T-helper 22 cell (primary cell): ENCODE data around the gene ZNF24.
A peak's percentile ranks its signal among the peaks of the same experiment; 100 is the strongest.

Source experiments
- DNase-seq: peaks from one replicate; pipeline ENCODE4 v3.0.0-alpha.2; 2020; ENCODE audit warnings: low read depth

ZNF24 gene

DNA sequence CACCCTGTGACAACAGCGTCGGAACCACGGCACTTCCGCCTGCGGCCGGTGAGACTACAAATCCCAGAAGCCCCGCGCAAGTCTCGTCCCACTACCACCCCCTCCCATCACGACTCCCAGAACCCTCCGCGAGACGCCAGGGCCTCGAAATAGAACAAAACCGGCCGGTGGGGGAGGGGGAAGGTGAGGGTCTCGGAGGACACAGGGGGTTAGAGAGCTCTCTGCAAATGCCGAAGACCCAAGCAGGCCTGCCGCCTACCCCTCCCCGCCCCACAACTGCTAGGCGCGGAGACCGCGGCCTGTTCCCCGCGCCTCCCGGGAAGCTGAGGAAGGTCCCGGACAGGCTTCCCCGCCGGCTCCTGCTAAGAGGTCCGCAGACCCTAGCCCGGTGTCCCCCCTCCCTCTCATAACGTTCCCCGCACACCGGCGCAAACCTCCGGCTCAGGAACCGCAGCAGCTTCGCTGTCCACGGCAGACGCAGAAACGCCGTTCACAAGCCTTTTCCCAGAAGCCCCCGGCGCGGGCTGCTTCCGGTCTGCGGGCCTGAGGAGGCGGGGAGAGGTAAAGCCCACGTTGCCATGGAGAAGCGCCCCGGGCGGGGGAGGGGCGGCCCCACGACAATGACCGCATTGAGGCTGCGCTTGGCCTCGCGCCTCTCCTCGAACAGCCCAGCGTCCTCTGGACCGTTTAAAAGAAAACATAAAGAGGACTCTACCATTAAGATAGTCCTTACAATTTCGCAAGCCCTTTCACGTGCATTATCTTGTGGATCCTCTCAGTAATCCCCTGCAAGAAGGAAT is at the start of gene ZNF24:
Gene ZNF24 (minus strand): TSS at position 485 of the 800 bp plus-strand sequence. CDS start 3,770 bp downstream, outside the sequence.
- DNase-seq: peak; percentile 83

DNA sequence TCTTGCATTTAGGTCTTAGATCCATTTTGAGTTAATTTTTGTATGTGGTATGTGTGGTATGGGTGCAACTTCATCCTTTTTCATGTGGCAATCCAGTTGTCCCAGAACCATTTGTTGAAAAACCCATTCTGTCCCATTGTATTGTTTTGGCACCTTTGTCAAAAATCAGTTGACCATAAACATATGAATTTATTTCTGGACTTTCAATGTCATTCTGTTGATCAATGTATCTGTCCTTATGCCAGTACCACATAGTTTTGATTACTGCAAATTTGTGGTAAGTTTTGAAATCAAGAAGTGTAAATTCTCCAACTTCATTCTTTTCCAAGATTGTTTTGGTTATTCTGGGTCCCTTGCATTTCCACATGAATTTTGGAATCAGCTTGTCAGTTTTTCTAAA is 49.5 kb upstream of the ZNF24 start:
- DNase-seq: no peak

DNA sequence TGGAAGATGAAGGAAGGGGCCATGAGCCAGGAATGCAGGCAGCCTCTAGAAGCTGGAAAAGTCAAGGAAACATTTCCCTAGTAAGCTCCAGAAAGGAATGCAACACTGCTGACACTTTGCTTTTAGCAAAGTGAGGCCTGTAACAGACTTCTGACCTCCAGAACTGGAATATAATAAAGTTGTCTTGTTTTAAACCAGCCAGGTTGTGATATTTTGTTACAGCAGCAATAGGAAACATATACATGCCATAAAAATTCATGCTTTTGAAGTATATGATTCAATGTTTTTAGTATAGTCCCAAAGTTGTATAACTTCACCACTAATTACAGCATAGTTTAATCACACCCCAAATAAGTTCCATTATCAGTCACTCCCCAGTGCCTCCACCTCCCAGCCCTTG is 48.2 kb upstream of the ZNF24 start:
- no peak for DNase-seq

DNA sequence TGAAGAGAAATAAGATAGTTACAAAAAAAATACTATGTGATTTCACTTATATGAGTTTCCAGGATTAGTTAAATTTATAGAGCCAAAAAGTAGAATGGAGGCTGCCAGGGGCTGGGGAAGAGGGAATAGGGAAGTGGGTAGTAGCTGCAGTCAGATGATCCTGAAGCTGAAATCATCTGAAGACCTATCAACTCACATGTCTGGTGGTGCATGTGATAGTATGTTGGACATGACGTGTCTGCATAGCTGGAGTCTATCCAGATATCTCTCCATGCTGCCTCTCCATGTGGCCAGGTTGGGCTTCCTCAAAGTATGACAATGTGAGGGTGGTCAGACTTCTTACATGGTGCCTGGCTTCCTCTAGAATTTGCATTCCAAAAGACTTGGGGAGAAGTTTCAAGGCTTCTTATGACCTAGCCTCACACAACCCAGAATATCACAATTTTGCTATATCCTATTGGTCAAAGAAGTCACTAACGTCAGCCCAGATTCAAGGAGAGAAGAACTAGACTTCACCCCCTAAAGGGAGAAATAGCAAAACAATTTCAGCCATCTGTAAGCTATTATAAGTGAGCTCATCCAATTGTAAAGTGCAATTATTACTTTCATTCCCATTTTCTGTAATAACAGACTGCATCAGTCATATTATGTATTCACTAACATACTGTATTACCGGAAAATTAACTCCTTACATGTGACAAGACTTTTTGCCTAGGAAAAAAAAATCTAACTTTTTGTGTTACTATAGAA is 46.9 kb upstream of the ZNF24 start:
- no peak for DNase-seq

DNA sequence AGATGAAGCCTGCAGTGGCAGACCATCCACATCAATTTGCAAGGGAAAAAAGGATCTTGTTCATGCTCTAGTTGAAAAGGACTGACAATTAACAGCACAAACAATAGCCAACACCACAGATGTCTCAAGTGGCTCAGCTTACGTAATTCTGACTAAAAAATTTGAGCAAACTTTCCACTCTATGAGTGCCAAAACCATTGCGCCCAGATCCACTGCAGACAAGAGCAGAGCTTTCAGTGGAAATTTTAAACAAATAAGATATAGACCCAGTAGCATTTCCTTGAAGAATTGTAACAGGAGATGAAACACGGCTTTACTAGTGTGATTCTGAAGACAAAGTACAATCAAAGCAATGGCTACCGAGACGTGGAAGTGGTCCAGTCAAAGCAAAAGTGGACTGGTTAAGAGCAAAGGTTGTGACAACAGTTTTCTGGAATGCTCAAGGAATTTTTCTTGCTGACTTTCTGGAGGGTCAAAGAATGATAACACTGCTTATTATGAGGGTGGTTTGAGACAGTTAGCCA is 44.9 kb upstream of the ZNF24 start:
- DNase-seq: no peak

DNA sequence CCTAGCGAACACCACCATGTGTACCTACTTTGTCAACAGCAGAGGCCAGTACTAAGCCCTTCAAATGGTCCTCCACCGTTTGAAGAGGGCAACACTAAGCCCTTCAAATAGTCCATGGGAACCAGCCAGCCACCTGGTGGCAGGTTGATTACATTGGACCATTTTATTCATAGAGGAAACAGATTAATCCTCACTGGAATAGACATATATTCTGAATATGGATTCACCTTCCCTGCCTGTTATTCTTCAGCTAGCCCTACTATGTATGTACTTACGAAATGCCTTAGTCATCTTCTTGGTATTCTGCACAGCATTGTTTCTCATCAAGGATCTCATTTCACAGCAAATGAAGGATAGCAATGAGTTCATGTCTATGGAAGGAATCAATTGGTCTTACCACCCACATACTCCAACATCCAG is 42.9 kb upstream of the ZNF24 start:
- DNase-seq: no peak

DNA sequence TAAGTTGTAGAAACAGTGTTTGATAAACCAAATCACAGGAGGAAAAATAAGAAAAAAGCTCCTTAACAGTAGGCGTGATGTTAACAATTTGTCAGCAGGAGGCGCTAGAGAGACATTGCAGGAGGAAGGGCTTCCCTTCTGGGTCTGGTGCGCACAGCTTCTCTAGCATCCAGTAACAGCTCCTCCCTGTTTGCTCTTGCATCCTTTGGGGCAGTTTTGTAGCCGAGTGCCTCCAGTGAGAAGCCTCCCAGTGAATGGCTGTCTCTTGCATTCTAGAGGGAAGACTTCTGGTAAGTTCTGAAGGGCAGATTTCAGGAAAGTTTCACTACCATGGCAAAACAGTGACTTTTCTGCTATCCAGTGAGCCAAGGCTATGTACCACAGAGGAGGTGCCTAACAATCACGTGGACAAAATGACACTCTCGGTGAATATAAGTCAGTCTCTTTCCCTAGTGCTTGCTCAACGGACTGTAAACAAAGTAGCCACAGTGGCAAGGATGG is 42.4 kb upstream of the ZNF24 start:
- peak; percentile 31 for DNase-seq

DNA sequence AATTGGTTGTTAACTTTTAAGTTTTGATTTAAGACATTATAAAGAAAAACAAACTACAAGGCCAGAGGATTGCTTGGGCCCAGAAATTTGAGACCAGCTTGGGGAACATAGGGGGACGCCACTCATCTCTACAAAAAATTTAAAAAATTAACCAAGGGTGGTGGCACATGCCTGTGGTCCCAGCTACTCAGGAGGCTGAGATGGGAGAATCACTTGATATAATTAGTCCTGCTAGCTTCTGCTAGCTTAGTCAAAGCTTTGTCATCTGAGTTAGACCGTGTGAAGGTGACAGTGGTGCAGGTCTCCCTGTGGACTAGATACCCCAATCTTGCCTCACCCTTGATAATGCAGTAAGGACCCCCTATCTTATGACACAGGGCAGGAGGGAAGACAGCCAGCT is 38.9 kb upstream of the ZNF24 start:
- no peak for DNase-seq

DNA sequence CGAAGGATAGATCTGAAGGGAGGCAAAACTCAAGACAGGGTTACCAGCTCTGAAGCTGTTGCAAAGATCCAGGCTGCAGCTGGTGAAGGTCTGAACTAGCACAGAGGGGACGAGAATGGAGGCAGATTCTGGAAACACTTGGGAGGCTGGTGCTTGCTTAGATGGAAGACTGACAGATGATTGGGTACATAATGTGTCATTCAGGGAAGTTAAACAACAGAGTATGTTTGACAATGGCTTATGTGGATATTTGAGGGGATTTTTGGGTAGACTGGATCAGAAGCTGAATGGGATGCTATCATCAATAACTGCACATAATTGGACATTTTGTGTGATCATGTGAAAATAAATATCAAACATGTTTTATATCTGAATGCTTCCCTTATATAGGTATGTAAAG is 35.2 kb upstream of the ZNF24 start:
- DNase-seq: no peak

DNA sequence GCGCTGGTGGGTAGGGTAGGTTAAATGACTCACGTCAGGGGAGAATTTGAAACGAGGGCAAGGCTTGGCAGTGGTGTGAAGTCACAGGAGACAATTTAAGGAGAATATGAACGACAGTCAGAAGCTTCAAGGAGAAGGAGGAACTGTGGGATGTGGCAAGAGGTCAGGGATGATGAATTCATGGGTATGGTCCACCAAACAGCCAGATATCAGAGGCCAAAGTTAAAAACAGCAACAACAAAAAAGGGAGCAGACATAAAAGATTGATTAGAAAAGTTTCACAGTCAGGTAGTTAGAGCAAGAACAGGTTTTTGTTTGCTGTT is 34.3 kb upstream of the ZNF24 start:
- no peak for DNase-seq

DNA sequence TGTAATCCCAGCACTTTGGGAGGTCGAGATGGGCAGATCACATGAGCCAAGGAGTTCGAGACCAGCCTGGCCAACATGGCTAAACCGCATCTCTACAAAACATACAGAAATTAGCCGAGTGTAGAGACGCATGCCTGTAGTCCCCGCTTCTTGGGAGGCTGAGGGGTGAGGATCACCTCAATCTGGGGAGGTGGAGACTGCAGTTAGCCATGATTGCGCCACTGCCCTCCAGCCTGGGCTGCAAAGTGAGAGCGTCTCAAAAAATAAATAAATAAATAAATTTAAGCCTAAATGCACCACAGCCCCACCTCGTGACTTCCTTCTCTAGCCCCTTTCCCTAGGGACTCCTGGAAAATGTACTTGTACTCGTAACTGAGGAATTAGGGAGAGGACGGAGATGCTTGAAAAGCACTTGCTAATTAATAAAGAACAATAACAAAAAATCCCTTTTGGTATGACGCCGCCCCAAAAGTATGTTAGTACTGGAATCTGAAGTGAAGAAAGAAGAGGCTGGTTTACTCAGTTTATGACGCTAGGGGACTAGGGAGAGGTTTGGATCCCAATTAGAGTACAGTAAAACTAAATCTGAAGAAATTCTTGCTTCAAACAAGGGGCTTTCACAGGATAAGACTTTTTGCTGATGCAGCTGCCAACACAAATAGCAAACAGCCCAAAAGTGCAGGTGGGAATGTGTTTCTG is 33.8 kb upstream of the ZNF24 start:
- no peak for DNase-seq

DNA sequence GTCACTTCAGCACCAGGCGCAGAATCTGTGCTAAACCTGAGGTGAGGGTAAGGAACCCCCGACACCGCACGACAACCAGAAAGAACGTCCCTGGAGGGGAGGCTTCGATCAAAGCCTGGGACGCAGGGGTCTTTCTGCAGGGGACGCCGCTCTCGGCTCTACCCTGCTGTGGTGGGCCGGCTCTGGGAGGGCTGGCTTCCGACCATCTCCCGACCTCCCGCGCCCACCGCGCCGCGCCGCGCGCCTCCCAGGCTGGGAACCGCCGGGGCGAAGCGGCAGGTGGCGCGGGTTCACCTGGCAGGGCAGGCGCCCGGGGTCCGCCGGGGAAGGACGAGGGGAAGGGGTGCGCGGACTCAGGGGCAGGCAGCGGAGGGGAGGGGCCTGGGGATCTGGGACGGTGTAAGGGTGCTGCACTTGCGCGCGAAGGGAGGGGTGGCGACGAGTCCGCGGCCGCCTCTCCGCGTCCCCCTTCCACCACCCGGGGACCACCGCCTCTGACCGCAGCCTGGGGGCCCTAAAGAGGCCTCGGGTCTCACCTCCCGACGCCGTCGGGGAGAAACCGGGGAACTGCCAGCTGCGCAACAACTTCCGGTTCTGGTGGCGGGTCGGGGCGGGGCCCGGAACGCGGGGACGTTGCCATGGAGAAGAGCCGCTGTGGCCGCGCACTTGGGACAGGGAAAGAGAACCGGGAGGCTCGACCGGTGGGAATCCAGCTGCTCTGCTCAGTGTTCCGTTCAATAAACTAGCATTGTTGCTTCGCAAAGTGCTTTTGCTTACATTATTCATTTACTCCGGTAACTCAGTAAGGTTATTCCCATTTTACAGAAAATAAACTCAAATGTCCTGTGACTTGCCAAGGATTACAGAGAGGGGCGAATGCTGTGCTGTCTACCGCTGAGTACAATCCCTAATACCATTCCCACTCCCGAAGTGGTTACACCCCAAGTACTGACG is 32.8 kb upstream of the ZNF24 start, which contains the start of gene ZNF396:
Gene ZNF396 (minus strand): TSS at position 596 of the 954 bp plus-strand sequence. CDS start 3,045 bp downstream, outside the sequence.
- DNase-seq: peak; percentile 40

DNA sequence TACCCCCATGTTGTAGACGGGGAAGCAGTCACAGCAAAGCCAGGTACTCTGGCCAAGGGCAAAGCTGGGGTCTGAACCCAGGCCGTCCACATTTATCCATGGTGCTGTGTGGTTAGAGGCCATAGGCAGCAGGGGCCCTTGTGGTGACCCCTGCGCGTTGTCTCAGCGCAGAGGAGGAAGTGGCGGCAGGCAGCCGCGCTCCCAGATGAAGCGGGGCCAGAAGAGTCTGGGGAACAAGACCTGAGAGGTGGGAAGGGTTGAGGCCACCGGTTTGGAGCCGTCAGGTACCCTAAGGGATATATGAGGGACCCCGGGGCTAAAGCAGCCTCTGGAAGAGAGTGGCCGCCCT is 32.1 kb upstream of the ZNF24 start:
- no peak for DNase-seq

DNA sequence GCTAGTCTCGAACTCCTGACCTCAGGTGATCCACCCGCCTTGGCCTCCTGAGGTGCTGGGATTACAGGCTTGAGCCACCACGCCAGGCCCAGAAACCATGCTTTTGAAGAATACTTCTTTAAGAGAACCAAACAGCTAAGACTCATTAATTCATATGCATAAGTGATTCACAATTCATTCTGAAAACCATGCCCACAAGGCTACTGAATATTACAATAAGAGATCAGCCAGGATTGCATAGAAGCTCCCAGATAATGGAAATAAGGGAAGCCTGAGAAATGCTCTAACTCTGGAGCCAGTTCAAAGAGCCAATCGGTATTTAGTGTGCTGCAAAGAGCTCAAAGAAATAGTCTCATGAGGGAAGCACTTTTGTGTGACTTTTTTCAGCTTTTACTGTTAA is 30.5 kb upstream of the ZNF24 start:
- DNase-seq: no peak

DNA sequence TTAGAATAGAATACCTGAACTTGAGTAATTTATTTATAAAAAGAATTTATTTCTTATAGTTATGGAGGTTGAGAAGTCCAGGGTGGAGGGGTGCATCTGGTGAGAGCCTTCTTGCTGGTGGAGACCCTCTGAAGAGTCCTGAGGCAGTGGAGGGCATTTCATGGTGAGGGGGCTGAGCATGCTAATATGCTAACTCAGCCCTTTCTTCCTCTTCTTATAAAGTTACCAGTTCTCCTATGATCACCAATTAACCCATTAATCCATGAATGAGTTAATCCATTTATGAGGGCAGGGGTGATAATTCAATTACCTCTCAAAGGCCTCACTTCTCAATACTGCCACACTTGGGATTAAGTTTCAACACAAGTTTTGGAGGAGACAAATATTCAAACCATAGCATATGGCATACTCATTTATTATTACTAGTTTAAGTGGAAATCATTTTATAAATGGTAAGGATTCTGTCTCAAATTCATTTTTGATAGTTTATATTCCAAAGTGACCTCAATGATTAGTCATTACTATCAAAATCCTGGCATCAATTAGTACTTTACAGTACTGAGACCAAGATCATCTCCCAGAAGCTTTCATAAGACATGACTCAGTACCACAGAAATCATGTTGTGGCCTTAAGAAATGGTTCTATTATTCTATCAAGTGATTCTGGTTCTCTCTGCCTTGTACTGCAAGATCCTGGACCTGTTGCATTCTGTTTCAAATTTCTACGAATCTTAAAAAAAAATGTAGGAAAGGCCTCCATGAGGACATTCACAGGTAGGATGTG is 27.4 kb upstream of the ZNF24 start:
- DNase-seq: no peak

DNA sequence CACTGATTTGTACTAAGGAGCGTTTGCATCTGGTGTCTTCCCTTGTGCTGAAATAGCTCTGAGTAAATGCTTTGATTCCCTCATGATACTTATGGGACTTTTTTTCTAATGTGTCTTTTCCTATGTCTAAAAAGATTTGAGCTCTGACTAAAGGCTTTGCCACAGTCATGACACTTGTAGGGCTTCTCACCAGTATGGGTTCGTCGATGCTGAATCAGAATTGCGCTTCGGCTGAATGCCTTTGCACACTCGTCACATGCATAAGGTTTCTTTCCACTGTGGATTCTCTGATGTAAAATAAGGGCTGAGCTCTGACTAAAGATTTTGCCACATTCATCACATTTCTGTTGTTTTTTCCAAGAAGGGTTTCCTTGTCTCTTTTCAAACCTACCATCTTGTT is 24.9 kb upstream of the ZNF24 start:
- no peak for DNase-seq

DNA sequence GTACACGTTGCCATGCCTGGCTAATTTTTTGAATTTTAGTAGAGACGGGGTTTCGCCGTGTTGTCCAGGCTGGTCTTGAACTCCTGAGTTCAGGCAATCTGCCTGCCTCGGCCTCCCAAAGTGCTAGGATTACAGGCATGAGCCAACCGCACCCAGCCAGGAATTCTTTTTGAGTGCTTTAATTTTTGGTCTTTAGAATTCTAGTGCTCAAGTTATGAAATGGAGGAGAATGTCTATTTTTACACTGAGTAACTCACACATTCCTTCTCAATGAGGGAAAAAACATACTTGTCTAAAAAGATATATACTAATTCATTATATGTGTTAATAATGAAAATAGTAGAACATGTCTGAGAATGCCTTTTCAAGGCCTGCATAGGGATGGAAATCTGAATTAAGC is 24.4 kb upstream of the ZNF24 start:
- no peak for DNase-seq

DNA sequence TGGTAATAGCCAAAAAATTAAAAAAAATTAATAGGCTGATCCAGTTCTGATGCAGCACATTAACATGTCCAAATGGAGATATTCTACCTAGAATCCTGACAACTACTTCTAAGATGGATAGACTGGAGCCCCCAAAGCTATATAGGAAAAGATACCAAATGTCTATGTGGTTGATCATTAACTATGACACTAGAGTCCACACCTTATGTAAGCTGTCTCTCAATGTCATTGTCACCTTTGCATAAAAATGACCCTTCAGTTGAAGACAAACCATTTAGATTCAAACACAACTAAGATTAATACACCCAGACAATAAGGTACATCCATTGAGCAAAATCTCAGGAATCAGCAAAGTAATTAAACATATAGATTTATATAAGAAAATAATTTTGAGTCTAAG is 18.3 kb upstream of the ZNF24 start:
- no peak for DNase-seq

DNA sequence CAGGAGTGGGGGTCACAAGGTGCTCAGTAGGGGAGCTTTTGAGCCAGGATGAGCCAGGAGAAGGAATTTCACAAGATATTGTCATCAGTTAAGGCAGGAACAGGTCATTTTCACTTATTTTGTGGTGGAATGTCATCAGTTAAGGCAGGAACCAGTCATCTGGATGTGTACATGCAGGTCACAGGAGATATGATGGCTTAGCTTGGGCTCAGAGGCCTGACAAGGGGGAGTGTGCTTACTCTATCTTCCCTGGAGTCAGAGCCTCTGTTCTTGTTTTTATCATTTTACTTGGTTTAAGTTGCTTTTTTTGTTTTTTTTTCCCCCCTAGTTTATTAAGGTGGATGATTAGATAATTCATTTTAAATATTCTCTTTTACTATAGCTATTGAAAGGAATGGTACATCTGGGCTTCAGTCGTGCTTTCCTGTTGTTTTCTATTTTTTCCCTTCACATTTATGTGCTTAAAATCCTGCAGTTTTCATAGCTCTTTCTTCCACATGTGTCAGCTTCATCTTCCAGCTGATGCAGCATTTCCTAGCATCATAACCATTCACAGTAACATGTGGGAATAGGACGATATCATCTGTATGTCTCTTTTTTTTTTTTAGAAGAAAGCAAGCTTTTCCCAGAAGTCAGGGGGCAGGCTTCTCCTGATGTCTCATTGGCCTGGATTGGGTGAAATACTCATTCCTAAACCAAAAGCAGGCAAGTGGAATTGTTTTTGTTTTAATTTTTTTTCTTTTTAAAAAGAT is 17.5 kb upstream of the ZNF24 start:
- no peak for DNase-seq

DNA sequence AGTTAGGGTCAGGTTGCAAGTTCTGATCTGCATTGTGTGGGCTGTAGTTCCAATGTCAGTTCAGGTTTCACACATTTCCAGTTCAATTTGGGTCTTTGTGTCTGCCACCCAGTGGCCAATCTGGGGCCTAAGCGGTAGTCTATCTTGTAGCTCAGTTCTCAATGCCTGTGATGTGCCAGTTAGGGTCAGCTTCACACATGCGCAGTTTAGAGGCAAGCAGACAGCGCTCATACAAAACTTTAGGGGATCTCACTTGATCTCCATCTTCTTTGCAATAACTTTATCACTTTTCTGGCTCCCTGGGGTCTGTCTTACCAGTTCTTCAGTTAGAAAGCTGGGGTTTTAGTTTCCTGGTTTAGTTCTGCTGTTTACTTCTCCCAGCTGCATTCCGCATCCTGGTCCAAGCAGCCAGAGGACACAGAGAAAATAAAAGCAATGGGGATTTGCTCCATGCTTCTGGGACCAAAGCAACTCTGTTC is 11.0 kb upstream of the ZNF24 start:
- DNase-seq: peak; percentile 9
